HuH-7.5 (cell line): ENCODE results near the gene DPEP2.
A peak's percentile ranks its signal among the peaks of the same experiment; 100 is the strongest.
"Not testable (repeated sequence)": the region's sequence is repeated elsewhere in the genome, so short reads cannot be mapped to it uniquely, and the experiment has no call there.

Experiments
- DNase-seq: peaks from one replicate; pipeline ENCODE4 v3.0.0; 2011; ENCODE audit warnings: low spot score

The DPEP2 gene

DNA sequence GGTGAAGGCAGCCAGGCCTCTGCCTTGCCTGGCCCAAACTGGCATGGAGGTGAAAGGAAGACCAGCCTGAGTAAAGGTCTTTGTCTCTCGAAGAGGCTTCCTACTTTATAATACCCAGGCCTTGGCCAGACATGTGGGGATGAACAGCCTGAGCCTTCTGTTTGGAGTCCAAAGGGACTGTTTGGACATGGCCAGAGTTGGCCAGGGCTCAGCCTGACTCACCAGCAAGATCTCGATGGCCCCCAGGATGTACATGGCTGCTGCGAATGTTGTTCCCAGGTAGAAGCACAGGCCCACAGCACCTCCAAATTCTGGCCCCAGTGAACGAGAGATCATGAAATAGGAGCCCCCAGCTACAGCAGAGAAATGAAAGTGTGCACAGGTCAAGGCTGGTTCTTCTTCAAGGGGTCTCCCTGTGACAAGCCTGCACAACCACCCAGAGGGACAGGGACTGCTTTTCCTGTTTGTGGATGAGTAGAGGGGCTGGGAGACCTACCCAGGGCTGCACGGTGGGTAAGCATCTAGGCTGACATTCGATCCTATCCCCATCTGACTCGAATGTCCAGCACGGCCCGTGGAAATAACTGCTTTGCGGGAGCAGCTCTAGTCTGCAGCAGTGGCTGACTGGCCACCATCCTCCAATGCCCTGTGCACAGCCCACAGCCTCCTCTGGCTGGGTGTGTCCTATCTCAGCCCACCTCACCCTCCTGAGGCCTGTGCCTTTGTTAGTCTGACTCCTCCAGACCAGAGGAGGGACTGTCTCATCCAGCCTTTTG is 44.7 kb downstream of the DPEP2 start:
- DNase-seq, result no peak

- DNase-seq, result no peak
Observed at GRCh38 chr16:67953641-67954375, 45.5 kb downstream of the DPEP2 start.

- DNase-seq, result no peak
Observed at GRCh38 chr16:67951485-67951884, 47.8 kb downstream of the DPEP2 start.

- DNase-seq, result no peak
Observed at GRCh38 chr16:67950335-67950843, 48.9 kb downstream of the DPEP2 start.

GRCh38 chr16:67949645-67950044 is 49.6 kb downstream of the DPEP2 start:
- DNase-seq, result no peak

GRCh38 chr16:67948015-67948414 is 51.3 kb downstream of the DPEP2 start:
- DNase-seq, result no peak

DNA sequence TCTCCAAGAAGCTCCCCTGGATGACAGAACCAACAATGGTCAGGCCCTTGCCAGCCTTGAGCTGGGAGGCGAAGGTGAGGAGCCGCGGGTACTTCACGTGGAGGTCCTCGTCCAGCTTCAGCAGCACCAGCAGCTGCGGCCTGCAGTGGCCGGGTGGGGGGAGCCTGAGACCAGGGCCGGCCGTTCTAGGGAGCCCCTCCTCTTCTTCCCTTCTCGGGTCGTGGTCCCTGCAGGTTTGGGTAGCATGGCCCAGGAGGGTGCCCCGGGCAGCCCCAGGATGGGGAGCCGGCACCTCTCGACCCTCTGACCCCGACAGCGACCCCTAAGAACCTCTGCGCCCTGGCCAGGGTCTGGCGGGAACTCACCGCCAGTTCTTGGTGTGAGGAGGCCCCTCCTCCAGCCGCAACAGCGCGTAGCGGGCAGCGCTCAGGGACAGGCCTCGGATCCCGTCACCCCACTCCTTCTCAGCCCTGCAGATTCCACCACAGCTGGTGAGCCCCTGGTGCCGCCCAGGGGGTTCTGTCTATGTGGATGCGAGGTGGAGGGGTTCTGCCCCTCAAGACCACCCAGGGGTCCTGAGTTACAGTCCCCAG is 52.2 kb downstream of the DPEP2 start:
- no peak for DNase-seq

- no peak for DNase-seq
Observed at GRCh38 chr16:67946128-67946569, 53.1 kb downstream of the DPEP2 start.

GRCh38 chr16:67945392-67945933 is 53.8 kb downstream of the DPEP2 start:
- DNase-seq, result no peak

DNA sequence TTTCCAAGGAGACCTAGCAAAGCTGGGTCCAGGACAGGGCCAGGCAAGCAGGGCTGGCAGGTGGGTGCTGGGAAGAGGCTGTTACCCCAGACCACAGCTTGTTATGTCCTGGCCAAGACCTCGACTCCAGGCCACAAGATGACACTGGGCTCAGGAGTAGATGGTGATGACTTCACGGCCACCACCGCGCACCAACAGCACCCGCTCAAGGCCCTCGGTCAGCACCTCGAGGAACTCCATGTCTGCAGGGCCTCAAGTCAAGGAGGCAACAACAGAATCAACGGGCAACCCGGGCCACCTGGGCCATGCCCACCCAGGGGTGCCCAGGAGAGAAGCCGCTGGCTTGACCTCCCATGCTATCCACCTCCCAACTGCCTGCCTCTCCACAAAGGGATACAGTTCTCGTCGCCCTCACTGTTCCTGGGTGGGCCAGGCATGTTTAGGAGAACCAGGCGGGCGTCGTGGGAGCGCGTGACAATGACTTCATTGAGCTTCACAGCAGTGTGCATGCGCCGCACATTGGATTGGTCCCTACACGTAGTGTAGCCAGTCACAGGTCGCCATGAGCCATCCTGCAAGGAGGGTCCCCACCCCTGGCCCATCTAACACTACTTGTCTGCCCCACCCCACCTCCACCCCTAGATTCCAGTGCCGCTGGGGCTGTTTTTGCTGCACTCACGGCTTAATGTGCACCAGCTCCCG is 54.4 kb downstream of the DPEP2 start:
- no peak for DNase-seq

- DNase-seq, result no peak
Observed at GRCh38 chr16:67943619-67944504, 55.4 kb downstream of the DPEP2 start, which contains the start of gene LCAT. Gene LCAT, minus strand, starts transcription at chr16:67944120. Its CDS starts 19 bp downstream, at chr16:67944101.

DNA sequence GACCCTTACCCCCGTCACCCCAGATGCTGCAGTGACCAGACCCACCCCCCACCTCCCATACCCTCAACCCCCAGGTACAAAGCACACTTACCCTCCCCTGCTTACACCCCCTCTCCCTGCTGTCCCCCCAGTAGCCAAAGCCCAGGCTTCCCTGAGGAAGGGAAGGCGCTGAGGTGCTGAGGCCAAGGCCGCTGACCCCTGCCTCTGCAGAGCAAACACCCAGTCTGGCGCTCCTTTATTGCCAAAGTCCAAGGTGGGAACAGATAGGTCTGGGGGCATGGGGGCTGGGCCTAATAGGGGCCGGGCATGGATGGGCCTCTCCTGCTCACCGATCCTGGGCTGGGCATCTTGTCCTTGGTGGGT is 56.0 kb downstream of the DPEP2 start:
- peak; percentile 70 for DNase-seq

DNA sequence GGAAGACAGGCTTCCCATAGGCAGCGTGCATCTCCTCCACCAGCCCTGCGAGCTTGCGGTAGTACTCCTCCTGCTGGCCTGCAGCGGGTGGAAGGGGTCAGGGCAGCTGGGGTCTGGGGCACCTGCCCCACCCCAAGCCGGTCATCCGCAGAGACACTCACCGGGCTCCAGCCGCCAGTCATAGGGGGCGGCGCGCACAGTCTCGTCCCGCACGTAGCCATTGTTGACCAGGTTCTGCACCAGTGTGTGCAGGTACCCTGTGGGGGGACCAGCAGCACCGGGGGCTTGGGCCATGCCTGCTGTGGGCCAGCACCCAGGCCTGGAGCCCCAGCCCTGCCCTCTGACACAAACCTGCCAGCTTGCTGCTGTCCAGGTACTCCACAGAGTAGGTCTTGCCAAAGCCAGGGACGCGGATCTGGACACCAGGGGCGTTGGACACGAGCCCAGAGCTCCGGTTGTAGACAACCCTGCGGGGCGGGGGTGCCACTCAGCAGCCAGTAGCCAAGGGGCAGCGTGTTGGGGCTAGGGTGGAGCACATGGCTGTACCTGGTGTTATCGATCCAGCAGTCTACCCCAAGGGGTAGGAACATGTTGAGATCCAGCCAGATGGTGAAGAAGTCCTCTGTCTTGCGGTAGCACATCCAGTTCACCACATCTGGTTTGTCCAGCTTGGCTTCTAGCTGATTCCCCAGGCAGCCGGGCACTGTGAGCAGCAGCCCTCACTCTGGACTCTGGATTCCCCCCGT is 56.6 kb downstream of the DPEP2 start:
- DNase-seq, result no peak

DNA sequence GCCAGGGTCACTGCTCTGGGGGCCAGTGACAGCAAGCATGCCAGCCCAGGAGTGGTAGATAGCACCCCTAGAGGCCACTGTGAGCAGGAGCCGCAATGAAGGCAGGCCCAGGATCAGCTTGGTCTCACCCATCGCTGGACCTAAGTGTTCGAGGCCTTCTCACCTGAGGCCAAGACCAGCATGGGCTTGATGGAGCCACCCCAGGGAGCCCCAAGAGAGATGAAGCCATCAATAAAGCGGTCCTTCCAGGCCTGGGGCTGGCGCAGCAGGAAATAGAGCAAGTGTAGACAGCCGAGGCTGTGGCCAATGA is 57.1 kb downstream of the DPEP2 start:
- DNase-seq, result peak; percentile 84

DNA sequence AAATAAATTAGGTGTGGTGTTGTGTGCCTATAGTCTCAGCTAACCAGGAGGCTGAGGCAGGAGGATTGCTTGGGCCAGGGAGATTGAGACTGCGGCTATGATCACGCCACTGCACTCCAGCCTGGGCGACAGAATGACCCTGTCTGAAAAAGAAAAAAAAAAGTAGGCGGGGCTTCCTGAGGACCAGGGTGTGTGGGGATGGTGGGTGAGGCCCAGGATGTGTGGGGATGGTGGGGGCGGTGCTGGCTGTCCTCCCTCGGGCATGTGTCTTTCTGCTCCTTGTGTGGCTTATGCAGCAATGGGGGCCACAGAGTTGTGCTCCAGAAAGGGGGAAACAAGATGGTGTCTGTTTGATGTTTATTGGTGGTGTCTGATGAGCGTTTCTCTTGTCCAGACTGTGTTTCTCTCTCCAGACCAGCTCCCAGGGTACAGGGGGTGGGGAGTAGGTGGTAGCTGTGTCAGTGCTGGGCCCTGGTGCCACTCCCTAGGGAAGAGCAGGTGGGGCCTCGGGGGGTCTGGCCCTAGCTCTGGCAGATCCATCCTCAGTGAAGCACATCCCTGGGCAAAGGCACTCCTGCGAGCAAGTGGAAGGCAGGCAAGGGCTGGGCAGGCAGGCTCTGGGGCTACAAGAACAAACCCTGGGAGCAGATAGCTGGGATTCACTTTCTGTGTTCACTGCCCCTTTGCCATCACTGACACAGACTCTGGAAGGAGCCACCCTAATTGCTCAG is 57.6 kb downstream of the DPEP2 start:
- DNase-seq, result no peak

DNA sequence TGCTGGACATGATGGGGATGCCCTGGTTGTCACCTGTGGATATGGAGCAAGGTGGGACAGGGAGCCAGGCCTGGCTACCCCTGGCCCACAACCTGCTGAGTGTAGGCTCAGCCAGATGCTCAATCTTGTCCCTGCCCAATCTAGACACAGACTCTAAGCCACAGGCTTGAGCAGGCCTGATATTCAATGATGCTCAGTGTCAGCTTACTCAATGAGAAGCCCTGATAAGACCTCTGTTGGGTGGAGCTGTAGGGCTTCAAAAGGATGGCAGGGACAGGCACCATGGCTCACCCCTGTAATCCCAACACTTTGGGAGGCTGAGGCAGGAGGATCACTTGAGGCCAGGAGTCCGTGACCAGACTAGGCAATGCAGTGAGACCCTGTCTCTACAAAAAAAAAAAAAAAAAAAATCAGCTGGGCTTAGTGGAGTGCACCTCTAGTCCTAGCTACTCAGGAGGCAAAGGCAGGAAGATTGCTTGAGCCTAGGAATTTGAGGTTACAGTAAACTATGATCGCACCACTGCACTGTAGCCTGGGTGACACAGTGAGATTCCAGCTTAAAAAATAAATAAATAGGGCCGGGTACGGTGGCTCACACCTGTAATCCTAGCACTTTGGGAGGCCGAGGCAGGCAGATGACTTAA is 58.7 kb downstream of the DPEP2 start:
- DNase-seq, result no peak

- no peak for DNase-seq
Observed at GRCh38 chr16:67939507-67940445, 59.5 kb downstream of the DPEP2 start.

GRCh38 chr16:67937713-67938112 is 61.6 kb downstream of the DPEP2 start:
- DNase-seq, result not testable (repeated sequence)
